ENCODE data around the gene ZNF346.

- TF ChIP-seq CTCF (IDR thresholded peaks at IDR 0.05), result no peak
- no peak for TF ChIP-seq POLR2AphosphoS5 (IDR thresholded peaks at IDR 0.05)
- no peak for TF ChIP-seq POLR2A (IDR thresholded peaks at IDR 0.05)
These were observed 101.4 kb downstream of the ZNF346 start for GRCh38 chr5:177123789-177124485.

Data from prostate gland (tissue), 2 donors.